Activated CD8-positive, alpha-beta memory T cell treated with anti-CD3 and anti-CD28 coated beads, Interleukin-2, amount 50 U/mL, for 24 hours (primary cell): Measurements from ENCODE around the gene KRTAP15-1.

Experiments used
- DNase-seq: peaks from one replicate; pipeline ENCODE4 v3.0.0-alpha.2; 2020; ENCODE audit errors: extremely low read depth

KRTAP15-1 gene

DNA sequence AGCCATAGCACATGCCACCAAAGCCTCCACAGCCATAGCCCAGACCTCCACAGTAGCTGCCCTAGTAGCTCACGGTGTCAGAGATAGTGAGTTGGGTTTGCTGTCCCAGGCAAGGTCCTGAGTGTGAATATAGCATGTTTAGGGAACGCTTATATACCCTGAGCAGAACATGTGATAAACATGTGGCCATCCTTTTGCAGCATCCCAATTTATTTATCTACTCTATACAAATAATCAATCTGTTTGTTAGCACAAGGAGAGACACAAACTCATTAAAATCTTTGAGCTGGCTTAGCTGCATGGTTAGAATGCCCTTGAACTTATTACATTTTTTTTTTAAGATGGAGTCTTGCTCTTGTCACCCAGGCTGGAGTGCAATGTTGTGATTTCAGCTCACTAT, 47.3 kb downstream of the KRTAP15-1 start, which contains the start of gene KRTAP19-2:
TSS of gene KRTAP19-2 (minus strand) at position 101 of the 400 bp plus-strand sequence. CDS start at position 13, 88 bp downstream.
- no peak for DNase-seq
